SK-N-SH treated with all-trans-retinoic acid at 6 μM for 48 hours (cell line): ENCODE results near the gene SNX11.
"Not testable (repeated sequence)": the region's sequence is repeated elsewhere in the genome, so short reads cannot be mapped to it uniquely, and the experiment has no call there.

Experiments used
- ATAC-seq: fragments of 200-7000 bp; cut with Tn5 transposase; 3 replicates; pipeline ENCODE4 v1.9.1; 2020; ENCODE audit warnings: mild to moderate bottlenecking, moderate library complexity
- ARNTL ChIP-seq: fragments of 450-650 bp; formaldehyde crosslinking; IDR thresholded peaks from 2 replicates; pipeline ENCODE4 v1.5.0; 2020; ENCODE audit warnings: low read depth, mild to moderate bottlenecking, moderate library complexity, borderline replicate concordance
- BACH2 ChIP-seq: fragments of 250-450 bp; sonication (Bioruptor Pico); IDR thresholded peaks from 2 replicates; pipeline ENCODE4 v1.9.0; 2021; ENCODE audit warnings: mild to moderate bottlenecking, borderline replicate concordance
- CREB5 ChIP-seq: fragments of 250-450 bp; sonication (Bioruptor Pico); IDR thresholded peaks from 2 replicates; pipeline ENCODE4 v1.5.1; 2020; ENCODE audit warnings: low read depth, mild to moderate bottlenecking, moderate library complexity
- CSDC2 ChIP-seq: fragments of 250-450 bp; sonication (Bioruptor Pico); IDR thresholded peaks from 2 replicates; pipeline ENCODE4 v1.5.0; 2020; ENCODE audit warnings: mild to moderate bottlenecking, moderate library complexity
- ISL1 ChIP-seq: fragments of 250-450 bp; sonication (Bioruptor Pico); IDR thresholded peaks from 2 replicates; pipeline ENCODE4 v2.1.2; 2022; ENCODE audit warnings: mild to moderate bottlenecking, moderate library complexity
- OSR1 ChIP-seq: fragments of 250-450 bp; sonication (Bioruptor Pico); IDR thresholded peaks from 2 replicates; pipeline ENCODE4 v1.8.0; 2022; ENCODE audit warnings: moderate library complexity, mild to moderate bottlenecking, inconsistent platforms
- POU6F1 ChIP-seq: fragments of 250-450 bp; sonication (Bioruptor Pico); IDR thresholded peaks from 2 replicates; pipeline ENCODE4 v1.8.0; 2021; ENCODE audit warnings: low read depth, mild to moderate bottlenecking, moderate library complexity, borderline replicate concordance
- PPARA ChIP-seq: fragments of 250-450 bp; sonication (Bioruptor Pico); IDR thresholded peaks from 2 replicates; pipeline ENCODE4 v1.5.0; 2020; ENCODE audit warnings: mild to moderate bottlenecking, borderline replicate concordance
- RARB ChIP-seq: fragments of 250-450 bp; sonication (Bioruptor Pico); IDR thresholded peaks from 2 replicates; pipeline ENCODE4 v1.8.0; 2021; ENCODE audit warnings: mild to moderate bottlenecking, moderate library complexity
- SNAI2 ChIP-seq: fragments of 250-450 bp; sonication (Bioruptor Pico); IDR thresholded peaks from 2 replicates; pipeline ENCODE4 v1.5.0; 2020; ENCODE audit warnings: mild to moderate bottlenecking, moderate library complexity
- TCF4 ChIP-seq: fragments of 250-450 bp; sonication (Bioruptor Pico); IDR thresholded peaks from 2 replicates; pipeline ENCODE4 v1.8.0; 2021; ENCODE audit warnings: mild to moderate bottlenecking, moderate library complexity, borderline replicate concordance
- TOX ChIP-seq: fragments of 250-450 bp; sonication (Bioruptor Pico); IDR thresholded peaks from 2 replicates; pipeline ENCODE4 v1.8.0; 2021; ENCODE audit warnings: mild to moderate bottlenecking, moderate library complexity, borderline replicate concordance
- ZC3H10 ChIP-seq: fragments of 250-450 bp; sonication (Bioruptor Pico); IDR thresholded peaks from 2 replicates; pipeline ENCODE4 v1.5.1; 2021; ENCODE audit warnings: mild to moderate bottlenecking, moderate library complexity
- ZFP30 ChIP-seq: fragments of 450-650 bp; formaldehyde crosslinking; IDR thresholded peaks from 2 replicates; pipeline ENCODE4 v1.5.0; 2022; ENCODE audit warnings: mild to moderate bottlenecking, moderate library complexity
- ZNF565 ChIP-seq: fragments of 450-650 bp; formaldehyde crosslinking; conservative IDR thresholded peaks from 2 replicates; pipeline ENCODE4 v1.5.0; 2020; ENCODE audit warnings: low read depth, mild to moderate bottlenecking, moderate library complexity
- TF ChIP-seq, protein P1 (sequence below): fragments of 250-450 bp; sonication (Bioruptor Pico); IDR thresholded peaks from 2 replicates; pipeline ENCODE4 v1.5.1; 2021; ENCODE audit warnings: mild to moderate bottlenecking, moderate library complexity
- TF ChIP-seq, protein P2 (sequence below): fragments of 250-450 bp; sonication (Bioruptor Pico); IDR thresholded peaks from 2 replicates; pipeline ENCODE4 v1.8.0; 2020; ENCODE audit warnings: mild to moderate bottlenecking, moderate library complexity, borderline replicate concordance
- TF ChIP-seq, protein P3 (sequence below): fragments of 250-450 bp; sonication (Bioruptor Pico); IDR thresholded peaks from 2 replicates; pipeline ENCODE4 v1.5.0; 2020; ENCODE audit warnings: mild to moderate bottlenecking, moderate library complexity

Gene SNX11

DNA sequence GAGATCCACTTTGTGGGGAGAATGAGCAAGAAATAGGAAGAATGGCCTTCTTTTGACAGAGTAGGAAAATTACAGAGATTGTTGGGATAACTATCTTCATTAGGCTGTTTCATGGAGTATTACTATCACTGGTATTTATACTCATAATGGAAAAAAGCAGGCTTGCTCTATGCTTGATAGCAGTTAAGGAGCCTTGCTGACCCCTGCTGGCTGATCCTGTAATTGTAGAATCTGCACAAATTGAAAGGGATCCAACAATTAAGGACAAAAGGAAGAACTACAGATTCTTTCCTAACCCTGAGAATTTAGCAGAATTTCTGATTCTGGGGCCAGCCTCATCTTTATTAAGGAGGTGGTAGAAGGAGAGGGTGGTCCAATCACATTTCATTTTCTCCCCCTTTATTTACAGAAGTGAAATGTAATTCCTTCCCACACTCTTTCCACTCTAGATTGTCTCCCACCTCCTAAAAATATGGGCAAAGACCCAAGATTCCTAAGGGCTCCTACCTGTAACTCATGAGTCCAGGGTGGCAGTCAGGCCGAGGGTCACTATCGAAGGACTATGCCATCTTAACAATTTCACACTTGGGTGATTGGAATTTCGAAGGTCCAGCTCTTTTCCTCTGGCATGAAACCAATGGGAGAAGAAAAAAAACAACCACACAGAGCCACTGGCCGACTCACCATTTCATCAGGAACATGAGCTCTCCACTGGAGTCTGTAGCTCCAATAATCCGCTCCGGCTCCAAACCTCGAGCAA lies 33.1 kb upstream of the SNX11 start:
- no peak for TF ChIP-seq CREB5 (CRISPR knock-in tag)
- TF ChIP-seq, protein P1, sequence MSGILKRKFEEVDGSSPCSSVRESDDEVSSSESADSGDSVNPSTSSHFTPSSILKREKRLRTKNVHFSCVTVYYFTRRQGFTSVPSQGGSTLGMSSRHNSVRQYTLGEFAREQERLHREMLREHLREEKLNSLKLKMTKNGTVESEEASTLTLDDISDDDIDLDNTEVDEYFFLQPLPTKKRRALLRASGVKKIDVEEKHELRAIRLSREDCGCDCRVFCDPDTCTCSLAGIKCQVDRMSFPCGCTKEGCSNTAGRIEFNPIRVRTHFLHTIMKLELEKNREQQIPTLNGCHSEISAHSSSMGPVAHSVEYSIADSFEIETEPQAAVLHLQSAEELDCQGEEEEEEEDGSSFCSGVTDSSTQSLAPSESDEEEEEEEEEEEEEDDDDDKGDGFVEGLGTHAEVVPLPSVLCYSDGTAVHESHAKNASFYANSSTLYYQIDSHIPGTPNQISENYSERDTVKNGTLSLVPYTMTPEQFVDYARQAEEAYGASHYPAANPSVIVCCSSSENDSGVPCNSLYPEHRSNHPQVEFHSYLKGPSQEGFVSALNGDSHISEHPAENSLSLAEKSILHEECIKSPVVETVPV (CRISPR knock-in tag), result no peak
- no peak for TF ChIP-seq OSR1 (CRISPR knock-in tag)
- no peak for TF ChIP-seq ZC3H10 (CRISPR knock-in tag)
- TF ChIP-seq POU6F1 (CRISPR knock-in tag), result no peak
- TF ChIP-seq TOX, result no peak
- TF ChIP-seq TCF4 (CRISPR knock-in tag), result no peak
- TF ChIP-seq CSDC2 (CRISPR knock-in tag), result no peak
- TF ChIP-seq RARB, result no peak
- no peak for TF ChIP-seq ISL1 (CRISPR knock-in tag)
- TF ChIP-seq PPARA (CRISPR knock-in tag), result no peak
- no peak for TF ChIP-seq ARNTL (CRISPR knock-in tag)
- TF ChIP-seq, protein P2, sequence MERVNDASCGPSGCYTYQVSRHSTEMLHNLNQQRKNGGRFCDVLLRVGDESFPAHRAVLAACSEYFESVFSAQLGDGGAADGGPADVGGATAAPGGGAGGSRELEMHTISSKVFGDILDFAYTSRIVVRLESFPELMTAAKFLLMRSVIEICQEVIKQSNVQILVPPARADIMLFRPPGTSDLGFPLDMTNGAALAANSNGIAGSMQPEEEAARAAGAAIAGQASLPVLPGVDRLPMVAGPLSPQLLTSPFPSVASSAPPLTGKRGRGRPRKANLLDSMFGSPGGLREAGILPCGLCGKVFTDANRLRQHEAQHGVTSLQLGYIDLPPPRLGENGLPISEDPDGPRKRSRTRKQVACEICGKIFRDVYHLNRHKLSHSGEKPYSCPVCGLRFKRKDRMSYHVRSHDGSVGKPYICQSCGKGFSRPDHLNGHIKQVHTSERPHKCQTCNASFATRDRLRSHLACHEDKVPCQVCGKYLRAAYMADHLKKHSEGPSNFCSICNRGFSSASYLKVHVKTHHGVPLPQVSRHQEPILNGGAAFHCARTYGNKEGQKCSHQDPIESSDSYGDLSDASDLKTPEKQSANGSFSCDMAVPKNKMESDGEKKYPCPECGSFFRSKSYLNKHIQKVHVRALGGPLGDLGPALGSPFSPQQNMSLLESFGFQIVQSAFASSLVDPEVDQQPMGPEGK, result no peak
- no peak for TF ChIP-seq ZFP30
- no peak for TF ChIP-seq BACH2 (CRISPR knock-in tag)
- TF ChIP-seq SNAI2 (CRISPR knock-in tag), result no peak
- TF ChIP-seq, protein P3, sequence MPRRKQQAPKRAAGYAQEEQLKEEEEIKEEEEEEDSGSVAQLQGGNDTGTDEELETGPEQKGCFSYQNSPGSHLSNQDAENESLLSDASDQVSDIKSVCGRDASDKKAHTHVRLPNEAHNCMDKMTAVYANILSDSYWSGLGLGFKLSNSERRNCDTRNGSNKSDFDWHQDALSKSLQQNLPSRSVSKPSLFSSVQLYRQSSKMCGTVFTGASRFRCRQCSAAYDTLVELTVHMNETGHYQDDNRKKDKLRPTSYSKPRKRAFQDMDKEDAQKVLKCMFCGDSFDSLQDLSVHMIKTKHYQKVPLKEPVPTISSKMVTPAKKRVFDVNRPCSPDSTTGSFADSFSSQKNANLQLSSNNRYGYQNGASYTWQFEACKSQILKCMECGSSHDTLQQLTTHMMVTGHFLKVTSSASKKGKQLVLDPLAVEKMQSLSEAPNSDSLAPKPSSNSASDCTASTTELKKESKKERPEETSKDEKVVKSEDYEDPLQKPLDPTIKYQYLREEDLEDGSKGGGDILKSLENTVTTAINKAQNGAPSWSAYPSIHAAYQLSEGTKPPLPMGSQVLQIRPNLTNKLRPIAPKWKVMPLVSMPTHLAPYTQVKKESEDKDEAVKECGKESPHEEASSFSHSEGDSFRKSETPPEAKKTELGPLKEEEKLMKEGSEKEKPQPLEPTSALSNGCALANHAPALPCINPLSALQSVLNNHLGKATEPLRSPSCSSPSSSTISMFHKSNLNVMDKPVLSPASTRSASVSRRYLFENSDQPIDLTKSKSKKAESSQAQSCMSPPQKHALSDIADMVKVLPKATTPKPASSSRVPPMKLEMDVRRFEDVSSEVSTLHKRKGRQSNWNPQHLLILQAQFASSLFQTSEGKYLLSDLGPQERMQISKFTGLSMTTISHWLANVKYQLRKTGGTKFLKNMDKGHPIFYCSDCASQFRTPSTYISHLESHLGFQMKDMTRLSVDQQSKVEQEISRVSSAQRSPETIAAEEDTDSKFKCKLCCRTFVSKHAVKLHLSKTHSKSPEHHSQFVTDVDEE (CRISPR knock-in tag), result no peak
- ATAC-seq, result peak; percentile 93

DNA sequence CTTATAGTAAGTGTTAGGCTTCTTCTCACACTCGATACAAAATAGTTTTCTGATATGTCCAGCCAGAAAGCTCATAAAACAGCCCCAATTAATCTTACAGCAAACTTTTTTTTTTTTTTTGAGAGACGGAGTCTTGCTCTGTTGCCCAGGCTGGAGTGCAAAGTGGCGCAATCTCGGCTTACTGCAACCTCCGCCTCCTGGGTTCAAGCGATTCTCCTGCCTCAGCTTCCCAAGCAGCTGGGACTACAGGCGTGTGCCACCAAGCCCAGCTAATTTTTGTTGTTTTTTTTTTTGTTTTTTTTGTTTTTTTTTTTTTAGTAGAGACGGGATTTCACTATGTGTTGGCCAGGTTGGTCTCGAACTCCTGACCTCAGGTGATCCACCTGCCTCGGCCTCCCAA lies 30.4 kb upstream of the SNX11 start:
- not testable (repeated sequence) for ATAC-seq

GRCh38 chr17:48081858-48082257 lies 25.7 kb upstream of the SNX11 start:
- no peak for TF ChIP-seq OSR1 (CRISPR knock-in tag)
- TF ChIP-seq ZNF565 (CRISPR knock-in tag), result no peak
- TF ChIP-seq SNAI2 (CRISPR knock-in tag), result no peak
- TF ChIP-seq POU6F1 (CRISPR knock-in tag), result no peak
- no peak for TF ChIP-seq ARNTL (CRISPR knock-in tag)
- no peak for TF ChIP-seq ZFP30
- no peak for TF ChIP-seq ISL1 (CRISPR knock-in tag)
- no peak for TF ChIP-seq ZC3H10 (CRISPR knock-in tag)
- TF ChIP-seq, all 23 proteins: peak for 0
- no peak for ATAC-seq
